HG02870 (cell line): ENCODE data around the gene HES4.
A peak's percentile ranks its signal among the peaks of the same experiment; 100 is the strongest.
"Not testable (repeated sequence)": the region's sequence is repeated elsewhere in the genome, so short reads cannot be mapped to it uniquely, and the experiment has no call there.

Source experiments
- ATAC-seq: cut with Tn5 transposase; IDR thresholded peaks from one replicate; pipeline ENCODE4 v1.9.1; 2021; ENCODE audit warnings: mild to moderate bottlenecking, moderate library complexity; ENCODE audit not compliant: unreplicated experiment

HES4 gene

GRCh38 chr1:1033731-1034438 lies 34.0 kb upstream of the HES4 start:
- ATAC-seq: no peak

- peak; percentile 78 for ATAC-seq
These were observed 33.2 kb upstream of the HES4 start for GRCh38 chr1:1033009-1033587.

- ATAC-seq: no peak
These were observed 32.5 kb upstream of the HES4 start for GRCh38 chr1:1032424-1032823.

DNA sequence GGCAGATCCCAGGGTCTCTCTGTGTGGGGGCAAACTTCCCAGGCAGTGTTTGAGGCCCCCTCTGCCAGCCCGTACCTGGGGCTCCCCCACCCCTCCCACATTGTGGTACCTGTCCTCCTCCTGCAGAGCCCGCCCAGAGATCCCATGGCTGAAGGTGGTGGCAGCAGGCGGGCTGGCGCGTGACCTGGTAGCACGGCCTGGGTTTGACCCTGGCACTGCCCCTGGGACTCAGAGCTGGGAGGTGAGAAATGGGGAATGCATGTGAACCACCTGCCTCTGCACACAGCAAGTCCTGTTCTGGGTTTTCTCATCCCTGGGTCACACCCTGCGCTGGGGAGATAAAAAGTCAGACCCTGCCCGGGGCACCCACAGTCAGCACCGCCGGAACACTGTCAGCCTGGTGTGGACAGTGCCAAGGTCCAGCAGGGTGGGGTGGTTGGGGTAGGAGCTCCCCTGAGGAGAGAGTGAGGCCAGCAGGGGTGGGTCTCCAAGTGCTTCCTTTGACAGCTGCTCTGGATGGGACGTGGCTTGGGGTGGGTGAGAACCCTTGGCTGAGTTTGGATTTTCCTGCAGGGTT lies 31.9 kb upstream of the HES4 start:
- no peak for ATAC-seq

DNA sequence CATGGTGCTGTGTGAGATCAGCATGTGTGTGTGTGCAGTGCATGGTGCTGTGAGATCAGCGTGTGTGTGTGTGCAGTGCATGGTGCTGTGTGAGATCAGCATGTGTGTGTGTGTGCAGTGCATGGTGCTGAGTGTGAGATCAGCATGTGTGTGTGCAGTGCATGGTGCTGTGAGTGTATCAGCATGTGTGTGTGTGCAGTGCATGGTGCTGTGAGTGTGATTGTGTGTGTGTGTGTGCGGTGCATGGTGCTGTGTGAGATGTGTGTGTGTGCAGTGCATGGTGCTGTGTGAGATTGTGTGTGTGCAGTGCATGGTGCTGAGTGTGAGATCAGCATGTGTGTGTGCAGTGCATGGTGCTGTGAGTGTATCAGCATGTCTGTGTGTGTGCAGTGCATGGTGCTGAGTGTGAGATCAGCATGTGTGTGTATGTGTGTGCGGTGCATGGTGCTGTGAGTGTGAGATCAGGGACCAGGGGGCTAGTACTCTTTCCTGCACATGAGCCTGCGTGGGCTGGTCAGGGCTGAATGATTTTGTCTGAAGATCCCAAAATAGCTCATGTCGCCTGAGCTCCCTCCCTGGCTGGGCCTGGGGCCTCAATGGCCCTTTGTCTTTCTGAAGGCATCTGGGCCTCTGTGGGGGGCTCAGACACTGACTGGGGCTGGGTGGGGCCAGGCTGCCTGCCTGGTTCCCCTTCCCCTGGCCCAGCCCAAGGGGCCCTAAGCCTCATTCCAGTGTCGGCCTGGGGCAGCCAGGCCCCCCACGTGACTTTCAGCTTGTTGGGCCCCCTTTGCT lies 31.2 kb upstream of the HES4 start:
- ATAC-seq: not testable (repeated sequence)

DNA sequence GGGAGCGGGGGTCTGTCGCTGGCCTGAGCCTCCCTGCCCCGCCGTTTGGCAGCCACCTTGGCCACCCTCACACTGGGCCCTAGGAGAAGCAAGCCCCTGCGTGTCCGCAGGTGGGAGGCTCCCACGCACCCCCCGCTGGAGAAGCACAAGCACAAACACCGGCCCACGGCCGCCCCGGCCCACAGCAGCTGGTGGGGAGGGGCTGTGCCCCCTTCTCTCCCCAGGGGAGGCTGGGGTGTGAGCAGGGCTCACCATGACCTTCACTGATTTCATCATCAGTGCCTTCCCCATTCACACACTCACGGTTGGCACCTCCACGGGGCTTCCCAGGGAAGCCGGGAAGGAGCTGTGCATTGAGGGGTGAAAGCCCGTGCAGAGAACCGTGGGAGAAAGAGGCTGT lies 27.9 kb upstream of the HES4 start:
- ATAC-seq: no peak

GRCh38 chr1:1026599-1027413 lies 26.9 kb upstream of the HES4 start:
- no peak for ATAC-seq

- no peak for ATAC-seq
These were observed 25.8 kb upstream of the HES4 start for GRCh38 chr1:1025730-1026129.

DNA sequence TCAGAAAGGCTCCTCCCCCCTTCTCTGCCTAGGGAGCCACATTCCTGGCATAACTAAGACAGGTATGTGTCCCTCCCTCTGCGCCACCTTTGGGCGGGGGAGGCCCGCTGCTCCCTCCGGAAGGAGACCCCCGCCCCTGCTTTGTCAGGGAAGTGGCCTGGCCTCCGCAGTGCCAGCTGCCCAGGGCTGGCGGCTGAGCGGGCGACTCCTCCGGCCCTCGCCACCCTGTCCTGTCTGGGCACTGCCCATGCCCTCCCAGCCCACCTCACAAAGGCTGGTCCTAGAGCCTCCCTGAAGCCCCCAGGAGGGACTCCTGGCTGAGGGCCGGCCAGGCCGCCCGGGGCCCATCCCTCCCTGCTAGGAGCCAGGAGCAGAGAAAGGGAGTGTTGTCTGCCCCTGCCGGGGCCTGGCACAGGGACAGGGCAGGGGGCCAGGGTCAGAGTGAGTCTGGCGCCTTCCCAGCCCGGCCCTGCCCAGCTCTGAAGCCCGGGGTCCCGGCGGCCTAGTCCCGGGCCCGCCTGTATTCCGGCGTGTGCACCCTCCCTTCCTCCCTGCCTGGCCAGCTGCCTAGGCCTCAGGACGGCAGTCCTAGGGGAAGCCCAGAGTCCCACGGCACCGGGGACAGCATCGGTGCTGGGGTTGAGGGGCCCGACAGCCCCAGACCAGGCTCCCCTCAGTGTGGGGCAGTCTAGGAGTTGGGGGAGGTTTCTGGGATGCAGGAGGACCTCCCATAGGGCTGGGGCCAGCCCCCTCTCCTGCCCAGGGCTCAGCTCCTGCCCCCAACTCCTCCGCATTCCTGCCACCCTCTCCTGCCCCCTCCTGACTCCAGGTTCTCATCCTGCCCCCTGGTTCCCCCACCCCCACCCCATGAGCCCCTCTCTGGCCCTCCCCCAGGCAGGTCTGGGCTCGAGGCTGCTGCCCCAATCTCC lies 25.1 kb upstream of the HES4 start:
- no peak for ATAC-seq

GRCh38 chr1:1024149-1024770 lies 24.4 kb upstream of the HES4 start:
- ATAC-seq: no peak

GRCh38 chr1:1023700-1024099 lies 23.8 kb upstream of the HES4 start:
- ATAC-seq: no peak

GRCh38 chr1:1022302-1023009 lies 22.6 kb upstream of the HES4 start:
- ATAC-seq: no peak

DNA sequence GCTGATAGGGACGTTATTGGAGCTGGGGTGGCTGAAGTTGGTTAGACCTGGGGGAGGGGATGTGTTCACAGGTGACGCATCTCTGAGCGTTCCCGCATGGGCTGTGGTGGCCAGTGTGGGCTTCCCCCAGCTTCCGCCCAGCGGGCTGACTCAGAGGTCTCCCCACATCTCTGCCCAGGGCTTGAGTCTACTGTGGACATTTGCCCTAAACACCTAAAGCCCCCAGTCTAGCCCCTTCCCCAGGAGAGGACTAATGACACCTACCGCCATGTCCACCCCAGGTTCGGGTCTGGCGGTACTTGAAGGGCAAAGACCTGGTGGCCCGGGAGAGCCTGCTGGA lies 22.0 kb upstream of the HES4 start:
- ATAC-seq: no peak

DNA sequence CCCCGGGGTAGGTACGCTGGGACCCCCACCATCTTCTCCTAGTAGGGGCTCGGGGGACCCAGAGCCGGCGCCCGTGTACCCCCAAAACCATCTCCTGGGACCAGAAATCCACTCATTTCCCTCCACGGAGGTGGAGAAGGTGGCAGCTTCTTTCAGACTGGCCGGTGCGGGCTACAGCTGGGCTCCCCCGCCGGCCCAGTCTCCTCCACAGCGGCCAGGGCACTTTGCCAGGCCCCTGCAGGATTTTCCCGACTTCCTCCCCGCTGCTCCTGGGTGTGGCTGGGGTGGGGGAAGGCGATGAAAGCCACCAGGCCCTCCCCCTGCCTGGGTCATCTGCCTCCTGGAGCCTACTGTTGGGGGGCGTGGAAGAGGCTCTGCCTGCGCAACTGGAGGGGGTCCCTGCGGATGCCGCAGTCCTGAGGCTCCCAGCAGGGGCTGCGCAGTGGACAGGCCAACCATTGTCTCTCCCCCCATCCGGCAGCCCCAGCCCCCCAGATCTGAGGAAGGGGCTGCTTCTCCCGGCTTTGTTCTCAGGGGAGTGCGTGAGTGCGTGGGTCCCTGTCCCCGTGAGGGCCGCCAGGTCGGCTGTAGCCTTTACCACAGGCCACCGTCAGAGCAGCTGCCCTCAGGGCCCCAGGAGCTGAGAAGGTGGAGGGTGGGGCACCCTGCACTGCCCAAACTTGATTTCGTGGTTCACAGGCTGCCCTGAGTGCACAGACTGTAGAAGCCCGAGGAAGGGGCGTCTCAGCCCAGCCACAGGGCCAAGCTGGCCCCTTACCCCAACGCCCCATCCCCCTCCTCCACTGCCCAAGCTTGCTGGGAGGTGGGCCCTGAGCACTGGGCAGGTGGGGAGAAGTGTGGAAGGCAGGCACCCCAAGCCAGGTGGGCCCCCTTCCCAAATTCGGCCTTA lies 21.4 kb upstream of the HES4 start:
- ATAC-seq: no peak

- no peak for ATAC-seq
These were observed 20.6 kb upstream of the HES4 start for GRCh38 chr1:1020415-1021009.

- peak; percentile 27 for ATAC-seq
These were observed 20.1 kb upstream of the HES4 start, which contains the start of gene AGRN for GRCh38 chr1:1020000-1020404. Gene AGRN, plus strand, starts transcription at chr1:1020120. Its CDS starts 53 bp downstream, at chr1:1020173.
